ENCODE measurements around the gene SLC25A45. TPM values are rescaled to one million over a fixed set of nuclear protein-coding genes. Genes with fewer than 3 reads are reported as not detected.

SLC25A45 gene
- total and polyA plus RNA-seq, 7 donors, result 3.7 to 18.5 (median 7.0) TPM

- ATAC-seq (peak in 3 of 4 donors; percentile 5 to 11 (median 7)), DNase-seq (no peak)
- Histone ChIP-seq H3K27ac (peak overlapping the region; percentile 100), H3K36me3 (ENCODE audit: insufficient read depth in 1 of 2, low read depth in 1 of 2) (peaks cover 0 to 94% of the 10 kb centered on the region in 2 donors), H3K4me3 (peak overlapping the region; percentile 86), H3K4me1 (peaks cover 43% of the 10 kb centered on the region), H3K9me3 (no peaks in the 10 kb centered on the region), H3K27me3 (ENCODE audit: insufficient read depth in 3 of 3, low read length in 2 of 3) (no peaks in the 10 kb centered on the region)
- WGBS, 3 donors, result 3 to 7% (median 4%) methylated on average over 9 of the region's 9 CpGs
- TF ChIP-seq CTCF (IDR thresholded peaks at IDR 0.05), result no peak
- intact Hi-C loops (cut with DNase I), result no loop called here
Observed at GRCh38 chr11:65429068-65429681, 46.7 kb upstream of the SLC25A45 start.

DNA sequence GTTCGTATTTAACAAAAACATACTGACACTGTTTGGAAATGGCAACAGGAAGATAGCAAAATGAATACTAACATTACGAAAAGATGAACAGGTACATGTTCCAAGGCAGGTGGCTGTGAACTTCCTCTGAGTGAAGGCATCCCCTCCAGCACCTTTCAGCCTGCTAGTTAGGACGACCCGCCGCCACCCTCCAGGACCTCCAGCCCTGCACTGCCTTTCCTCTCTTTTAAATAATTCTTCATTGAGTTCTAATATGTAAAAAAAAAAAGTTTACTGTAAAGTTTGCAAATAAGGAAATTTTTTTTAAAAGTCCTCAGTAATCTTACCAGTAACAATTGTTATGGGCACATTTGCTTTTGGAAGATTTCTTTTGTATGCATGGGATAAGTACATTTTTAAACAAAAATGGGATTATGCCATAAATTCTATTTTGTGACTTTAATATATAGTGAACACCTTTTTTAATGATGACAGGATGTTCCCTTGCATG, 46.2 kb upstream of the SLC25A45 start:
- WGBS, 3 donors, result 4 to 15% (median 7%) methylated on average over 5 of the region's 5 CpGs
- peaks cover 37% of the 10 kb centered on the region for H3K4me1 ChIP-seq
- DNase-seq (peak; percentile 36 to 63), ATAC-seq (peak in 3 of 4 donors; percentile 3)
- H3K9me3 ChIP-seq, result no peaks in the 10 kb centered on the region
- no peaks in the 10 kb centered on the region for H3K27me3 ChIP-seq (ENCODE audit: insufficient read depth in 3 of 3, low read length in 2 of 3)
- intact Hi-C loops (cut with DNase I), result no loop called here
- peaks cover 0 to 94% of the 10 kb centered on the region in 2 donors for H3K36me3 ChIP-seq (ENCODE audit: insufficient read depth in 1 of 2, low read depth in 1 of 2)
- peak overlapping the region; percentile 100 for H3K27ac ChIP-seq
- no peak for TF ChIP-seq CTCF (IDR thresholded peaks at IDR 0.05)
- peak overlapping the region; percentile 86 for H3K4me3 ChIP-seq

GRCh38 chr11:65427691-65428577, 45.5 kb upstream of the SLC25A45 start:
- WGBS, 3 donors, result 3 to 14% (median 5%) methylated on average over 11 of the region's 11 CpGs
- intact Hi-C loops (cut with DNase I), result no loop called here

More at GRCh38 chr11:65427691-65428577, 45.5 kb upstream of the SLC25A45 start:
- H3K36me3 ChIP-seq (ENCODE audit: insufficient read depth in 1 of 2, low read depth in 1 of 2), result peaks cover 0 to 92% of the 10 kb centered on the region in 2 donors
- no peaks in the 10 kb centered on the region for H3K27me3 ChIP-seq (ENCODE audit: insufficient read depth in 3 of 3, low read length in 2 of 3)
- TF ChIP-seq CTCF (IDR thresholded peaks at IDR 0.05), result no peak
- DNase-seq, result peak; percentile 33 to 68
- peaks cover 30% of the 10 kb centered on the region for H3K4me1 ChIP-seq
- H3K4me3 ChIP-seq, result peak overlapping the region; percentile 86
- H3K9me3 ChIP-seq, result no peaks in the 10 kb centered on the region
- H3K27ac ChIP-seq, result peak overlapping the region; percentile 100
- ATAC-seq, result peak; percentile 19 to 38 (median 22)
